GM23338 (cell line): ENCODE results near the gene MSH2. TPM values are rescaled to one million over a fixed set of nuclear protein-coding genes. Genes with fewer than 3 reads are reported as not detected.
A peak's percentile ranks its signal among the peaks of the same experiment; 100 is the strongest.

Experiments
- ATAC-seq: fragments of 200-7000 bp; cut with Tn5 transposase; 3 replicates; pipeline ENCODE4 v1.9.1; 2020
- DNase-seq: peaks from one replicate; pipeline ENCODE4 v3.0.0-alpha.2; 2015; ENCODE audit warnings: low spot score
- H2AFZ ChIP-seq: fragments of 200-600 bp; sonication (generic); 2 replicates; pipeline ENCODE4 v1.8.0; 2016; ENCODE audit warnings: antibody characterized with exemption, mild to moderate bottlenecking, moderate library complexity
- H3F3A ChIP-seq: fragments of 200-600 bp; sonication (generic); replicated peaks from 2 replicates; pipeline ENCODE4 v1.8.0; 2017; ENCODE audit warnings: antibody characterized with exemption, mixed run types, low read depth
- H3K27ac ChIP-seq: fragments of 200-600 bp; sonication (generic); 2 replicates; pipeline ENCODE4 v1.6.1; 2016; ENCODE audit warnings: low read depth
- H3K27me3 ChIP-seq: fragments of 200-600 bp; sonication (generic); 2 replicates; pipeline ENCODE4 v1.8.0; 2016; ENCODE audit warnings: mild to moderate bottlenecking, mixed run types, moderate library complexity; ENCODE audit not compliant: insufficient read depth
- H3K36me3 ChIP-seq: fragments of 200-600 bp; sonication (generic); 2 replicates; pipeline ENCODE4 v1.8.0; 2016; ENCODE audit warnings: mild to moderate bottlenecking; ENCODE audit not compliant: insufficient read depth
- H3K4me1 ChIP-seq: fragments of 200-600 bp; sonication (generic); 2 replicates; pipeline ENCODE4 v1.8.0; 2016; ENCODE audit warnings: mild to moderate bottlenecking, moderate library complexity; ENCODE audit not compliant: insufficient read depth
- H3K4me2 ChIP-seq: fragments of 200-600 bp; sonication (generic); 2 replicates; pipeline ENCODE4 v1.7.1; 2017; ENCODE audit warnings: mixed run types
- H3K4me3 ChIP-seq: fragments of 200-600 bp; sonication (generic); 2 replicates; pipeline ENCODE4 v1.6.1; 2016; ENCODE audit warnings: mixed run types
- H3K79me2 ChIP-seq: fragments of 200-600 bp; sonication (generic); replicated peaks from 2 replicates; pipeline ENCODE4 v1.8.0; 2017; ENCODE audit warnings: mild to moderate bottlenecking; ENCODE audit not compliant: insufficient read depth
- H3K9me2 ChIP-seq: fragments of 200-600 bp; sonication (generic); 2 replicates; pipeline ENCODE4 v1.8.0; 2017; ENCODE audit not compliant: insufficient read depth
- H4K20me1 ChIP-seq: fragments of 200-600 bp; sonication (generic); replicated peaks from 2 replicates; pipeline ENCODE4 v1.8.0; 2017; ENCODE audit warnings: mild to moderate bottlenecking; ENCODE audit not compliant: insufficient read depth
- H3K27ac Mint-ChIP-seq: 2 replicates; pipeline ENCODE4 v1.8.0; 2020; ENCODE audit warnings: inconsistent platforms, mild to moderate bottlenecking, moderate library complexity, mixed read lengths
- H3K27me3 Mint-ChIP-seq: 3 replicates; pipeline ENCODE4 v1.8.0; 2022; ENCODE audit warnings: low read depth, mild to moderate bottlenecking, moderate library complexity, mixed read lengths, inconsistent platforms; ENCODE audit not compliant: insufficient read depth, poor library complexity
- H3K36me3 Mint-ChIP-seq: 3 replicates; pipeline ENCODE4 v1.8.0; 2021; ENCODE audit warnings: low read depth, mild to moderate bottlenecking, inconsistent platforms, moderate library complexity, mixed read lengths
- H3K4me1 Mint-ChIP-seq: 3 replicates; pipeline ENCODE4 v1.8.0; 2020; ENCODE audit warnings: mild to moderate bottlenecking, inconsistent platforms, mixed read lengths
- H3K4me3 Mint-ChIP-seq: 3 replicates; pipeline ENCODE4 v1.8.0; 2021; ENCODE audit warnings: moderate library complexity, mild to moderate bottlenecking, inconsistent platforms, mixed read lengths
- H3K9me3 Mint-ChIP-seq: 3 replicates; pipeline ENCODE4 v1.8.0; 2020; ENCODE audit warnings: moderate library complexity, mild to moderate bottlenecking, inconsistent platforms, mixed read lengths
- EZH2 ChIP-seq: fragments of 200-600 bp; sonication (generic); IDR thresholded peaks from one replicate; pipeline ENCODE4 v1.8.0; 2017; ENCODE audit warnings: antibody characterized with exemption, mild to moderate bottlenecking, low read depth; ENCODE audit not compliant: unreplicated experiment
- JUNB ChIP-seq: IDR thresholded peaks from one replicate; pipeline ENCODE4 v1.6.1; 2016; ENCODE audit warnings: antibody characterized with exemption; ENCODE audit not compliant: unreplicated experiment
- POLR2AphosphoS5 ChIP-seq: IDR thresholded peaks from 2 replicates; pipeline ENCODE4 v1.6.1; 2016; ENCODE audit warnings: antibody characterized with exemption, low read depth
- ZNF331 ChIP-seq: fragments of 250-450 bp; sonication (Bioruptor Pico); IDR thresholded peaks from 2 replicates; pipeline ENCODE4 v1.5.0; 2020; ENCODE audit warnings: low read depth, mild to moderate bottlenecking, moderate library complexity
- polyA plus RNA-seq: library from polyadenylated mRNA; unstranded; fragments of >200 nt; fragmentation: Nextera tagmentation; extraction: Ambion mirVana; gene quantifications from 2 replicates; pipeline ENCODE4 v1.2.1, GENCODE V29; 2016
- total RNA-seq: library from RNA; depleted of rRNA; stranded (reverse); fragments of >200 nt; shearing (Covaris generic); gene quantifications from 2 replicates; pipeline ENCODE4 v1.2.3, GENCODE V29; 2014
- TF ChIP-seq, protein P1 (sequence below), 2 experiments: fragments of 200-600 bp in 1 of 2; sonication (generic) in 1 of 2; conservative IDR thresholded peaks; 2 replicates each; pipeline versions ENCODE4 v1.5.1 to v1.6.1; 2016 to 2017; ENCODE audit warnings: antibody characterized with exemption in 2 of 2, low read depth in 2 of 2, mild to moderate bottlenecking in 2 of 2, moderate library complexity in 1 of 2

MSH2 gene
- total and polyA plus RNA-seq, 2 experiments from 2014 or later: 156 to 249 TPM

DNA sequence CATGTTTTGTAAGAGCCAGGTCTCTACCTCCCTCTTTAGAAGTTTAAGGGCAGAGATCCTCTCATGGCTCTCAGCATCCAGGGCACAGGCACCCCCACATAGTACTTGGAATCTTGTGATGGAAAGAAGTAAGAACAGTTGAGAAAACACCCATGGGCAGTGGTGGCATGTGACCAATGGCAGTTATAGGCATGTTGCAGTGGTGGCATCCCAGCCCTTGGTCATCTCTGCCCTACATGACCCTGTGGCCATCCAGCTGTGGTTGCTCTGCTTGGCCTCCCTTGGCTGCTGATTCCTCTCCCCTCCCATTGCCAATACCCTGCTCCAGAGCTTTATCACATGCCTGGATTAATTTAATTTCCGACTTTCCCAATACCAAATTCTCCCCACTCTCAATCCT is 13.3 kb upstream of the MSH2 start:
- Histone ChIP-seq H3K4me2 (no peak overlapping the region), H3K4me3 (no peak overlapping the region), H3K27me3 (no peaks in the 10 kb centered on the region), H4K20me1 (no peaks in the 10 kb centered on the region; the same call in 1 of the 2 replicates), H3K27ac (no peak overlapping the region), H2AFZ (no peak overlapping the region), H3K4me1 (0 out of 2 replicates have a peak, but pooled peaks cover 5% of the 10 kb centered on the region), H3K9me2 (no peaks in the 10 kb centered on the region), H3K79me2 (no peaks in the 10 kb centered on the region), H3K36me3 (peaks cover 38% of the 10 kb centered on the region), H3F3A (peaks cover 9% of the 10 kb centered on the region)
- ATAC-seq (no peak), DNase-seq (no peak)
- Mint-ChIP-seq H3K36me3 (peaks cover 53% of the 10 kb centered on the region), H3K27ac (no peak overlapping the region), H3K9me3 (no peaks in the 10 kb centered on the region), H3K27me3 (peaks cover 6% of the 10 kb centered on the region), H3K4me3 (no peak overlapping the region), H3K4me1 (peaks cover 10% of the 10 kb centered on the region)
- TF ChIP-seq, protein P1, sequence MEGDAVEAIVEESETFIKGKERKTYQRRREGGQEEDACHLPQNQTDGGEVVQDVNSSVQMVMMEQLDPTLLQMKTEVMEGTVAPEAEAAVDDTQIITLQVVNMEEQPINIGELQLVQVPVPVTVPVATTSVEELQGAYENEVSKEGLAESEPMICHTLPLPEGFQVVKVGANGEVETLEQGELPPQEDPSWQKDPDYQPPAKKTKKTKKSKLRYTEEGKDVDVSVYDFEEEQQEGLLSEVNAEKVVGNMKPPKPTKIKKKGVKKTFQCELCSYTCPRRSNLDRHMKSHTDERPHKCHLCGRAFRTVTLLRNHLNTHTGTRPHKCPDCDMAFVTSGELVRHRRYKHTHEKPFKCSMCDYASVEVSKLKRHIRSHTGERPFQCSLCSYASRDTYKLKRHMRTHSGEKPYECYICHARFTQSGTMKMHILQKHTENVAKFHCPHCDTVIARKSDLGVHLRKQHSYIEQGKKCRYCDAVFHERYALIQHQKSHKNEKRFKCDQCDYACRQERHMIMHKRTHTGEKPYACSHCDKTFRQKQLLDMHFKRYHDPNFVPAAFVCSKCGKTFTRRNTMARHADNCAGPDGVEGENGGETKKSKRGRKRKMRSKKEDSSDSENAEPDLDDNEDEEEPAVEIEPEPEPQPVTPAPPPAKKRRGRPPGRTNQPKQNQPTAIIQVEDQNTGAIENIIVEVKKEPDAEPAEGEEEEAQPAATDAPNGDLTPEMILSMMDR (conservative IDR thresholded peaks at IDR 0.05; ENCODE audit: low read depth in 2 of 2): no peak
- no peak for TF ChIP-seq JUNB
- 0 out of 2 replicates have a peak, but pooled peaks have one; percentile 3 for TF ChIP-seq POLR2AphosphoS5

GRCh38 chr2:47401789-47402554 is 984 bp upstream of the MSH2 start:
- Histone ChIP-seq H3K79me2 (peaks cover 40% of the 10 kb centered on the region), H3K27ac (peak overlapping the region; percentile 99), H3K27me3 (no peaks in the 10 kb centered on the region), H3K9me2 (no peaks in the 10 kb centered on the region), H3F3A (peaks cover 25% of the 10 kb centered on the region), H2AFZ (0 out of 2 replicates have a peak overlapping the region, but pooled peaks have one; percentile 2), H3K4me3 (peak overlapping the region; percentile 47), H4K20me1 (peaks cover 17% of the 10 kb centered on the region), H3K36me3 (peaks cover 18% of the 10 kb centered on the region), H3K4me1 (peaks cover 39% of the 10 kb centered on the region), H3K4me2 (peak overlapping the region; percentile 75)
- peaks cover 34% of the 10 kb centered on the region for H3K36me3 Mint-ChIP-seq
- peak; percentile 35 for DNase-seq
- peaks cover 19% of the 10 kb centered on the region for H3K9me3 Mint-ChIP-seq
- H3K27me3 Mint-ChIP-seq: peaks cover 18% of the 10 kb centered on the region
- peaks cover 32% of the 10 kb centered on the region for H3K4me1 Mint-ChIP-seq
- TF ChIP-seq EZH2 (no peak), ZNF331 (CRISPR knock-in tag) (no peak)
- TF ChIP-seq, protein P1 (conservative IDR thresholded peaks at IDR 0.05; ENCODE audit: low read depth in 2 of 2): 0 out of 4 replicates have a peak, but pooled peaks of 1 of the 2 experiments have one; percentile 14
- peak overlapping the region; percentile 93 for H3K4me3 Mint-ChIP-seq
- ATAC-seq: peak; percentile 10
- H3K27ac Mint-ChIP-seq: peak overlapping the region; percentile 100
